Cerebellar cortex (tissue), 1 donor: ENCODE measurements around the gene SLC9A4.

Experiments
- DNase-seq: peaks from one replicate; pipeline ENCODE4 v3.0.0-alpha.2; 2015; ENCODE audit warnings: low spot score

SLC9A4 gene

GRCh38 chr2:102453501-102453900 is 19.5 kb upstream of the SLC9A4 start:
- DNase-seq: no peak

- no peak for DNase-seq
Measured at GRCh38 chr2:102455061-102455670, 17.9 kb upstream of the SLC9A4 start.

GRCh38 chr2:102460467-102460866 is 12.6 kb upstream of the SLC9A4 start:
- DNase-seq: no peak

GRCh38 chr2:102461188-102461587 is 11.8 kb upstream of the SLC9A4 start:
- no peak for DNase-seq

GRCh38 chr2:102463160-102463559 is 9.9 kb upstream of the SLC9A4 start:
- no peak for DNase-seq

- DNase-seq: no peak
Measured at GRCh38 chr2:102470168-102470567, 2.9 kb upstream of the SLC9A4 start.

GRCh38 chr2:102473631-102474030 is 605 bp downstream of the SLC9A4 start:
- no peak for DNase-seq

GRCh38 chr2:102474785-102475184 is 1.8 kb downstream of the SLC9A4 start:
- DNase-seq: no peak

- no peak for DNase-seq
Measured at GRCh38 chr2:102478686-102479470, 5.9 kb downstream of the SLC9A4 start.

- no peak for DNase-seq
Measured at GRCh38 chr2:102480285-102481195, 7.5 kb downstream of the SLC9A4 start.

- DNase-seq: no peak
Measured at GRCh38 chr2:102481931-102482330, 8.9 kb downstream of the SLC9A4 start.

GRCh38 chr2:102483086-102483485 is 10.1 kb downstream of the SLC9A4 start:
- no peak for DNase-seq

- DNase-seq: no peak
Measured at GRCh38 chr2:102484310-102485061, 11.5 kb downstream of the SLC9A4 start.

- DNase-seq: no peak
Measured at GRCh38 chr2:102485147-102485785, 12.2 kb downstream of the SLC9A4 start.

GRCh38 chr2:102486941-102487702 is 14.1 kb downstream of the SLC9A4 start:
- DNase-seq: no peak

GRCh38 chr2:102487761-102488462 is 14.9 kb downstream of the SLC9A4 start:
- no peak for DNase-seq

GRCh38 chr2:102489646-102490045 is 16.6 kb downstream of the SLC9A4 start:
- DNase-seq: no peak

- no peak for DNase-seq
Measured at GRCh38 chr2:102492006-102492405, 19.0 kb downstream of the SLC9A4 start.

- no peak for DNase-seq
Measured at GRCh38 chr2:102494570-102494969, 21.5 kb downstream of the SLC9A4 start.

- DNase-seq: no peak
Measured at GRCh38 chr2:102498414-102498813, 25.4 kb downstream of the SLC9A4 start.
